GM12865 (cell line): ENCODE measurements around the gene NTRK2.

Experiments used
- DNase-seq: peaks from one replicate; pipeline ENCODE4 v3.0.0; 2010; ENCODE audit warnings: low read depth
- H3K4me3 ChIP-seq: 2 replicates; pipeline ENCODE4 v1.5.1; 2011; ENCODE audit warnings: mild to moderate bottlenecking, low read depth, low read length, control low read depth
- TF ChIP-seq, protein P1 (sequence below): IDR thresholded peaks from 2 replicates; pipeline ENCODE4 v1.5.1; 2011; ENCODE audit warnings: low read length, control low read depth, low read depth, inconsistent platforms; ENCODE audit not compliant: insufficient read depth; ENCODE audit errors: missing control alignments

Gene NTRK2

DNA sequence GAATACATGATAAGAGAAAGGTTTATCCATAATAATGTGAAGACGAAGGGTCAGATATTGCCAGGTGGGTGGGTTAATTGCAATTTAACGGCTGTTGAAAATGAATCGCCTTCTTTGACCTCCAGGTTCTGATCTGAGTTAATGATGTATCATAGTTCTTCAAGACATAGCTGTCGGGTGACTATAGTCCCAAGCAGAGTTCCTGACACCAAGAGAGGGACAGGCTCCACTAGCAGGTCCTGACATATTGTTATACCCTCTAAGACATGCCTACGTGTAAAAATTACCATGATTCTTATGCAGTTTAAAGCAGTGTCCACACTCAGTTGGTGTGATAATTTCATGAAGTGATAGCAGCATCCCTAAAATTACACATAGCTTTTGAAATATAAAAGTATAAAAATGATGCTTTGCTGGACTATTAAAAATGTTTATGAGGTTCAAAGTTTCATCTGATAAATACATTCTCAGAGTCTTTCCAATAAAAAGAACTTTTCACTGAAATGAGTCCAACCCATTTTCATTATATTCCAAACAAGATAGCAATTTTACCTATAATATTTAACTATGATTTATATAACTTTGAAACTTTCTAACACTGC lies 53.0 kb downstream of the NTRK2 start:
- TF ChIP-seq, protein P1, sequence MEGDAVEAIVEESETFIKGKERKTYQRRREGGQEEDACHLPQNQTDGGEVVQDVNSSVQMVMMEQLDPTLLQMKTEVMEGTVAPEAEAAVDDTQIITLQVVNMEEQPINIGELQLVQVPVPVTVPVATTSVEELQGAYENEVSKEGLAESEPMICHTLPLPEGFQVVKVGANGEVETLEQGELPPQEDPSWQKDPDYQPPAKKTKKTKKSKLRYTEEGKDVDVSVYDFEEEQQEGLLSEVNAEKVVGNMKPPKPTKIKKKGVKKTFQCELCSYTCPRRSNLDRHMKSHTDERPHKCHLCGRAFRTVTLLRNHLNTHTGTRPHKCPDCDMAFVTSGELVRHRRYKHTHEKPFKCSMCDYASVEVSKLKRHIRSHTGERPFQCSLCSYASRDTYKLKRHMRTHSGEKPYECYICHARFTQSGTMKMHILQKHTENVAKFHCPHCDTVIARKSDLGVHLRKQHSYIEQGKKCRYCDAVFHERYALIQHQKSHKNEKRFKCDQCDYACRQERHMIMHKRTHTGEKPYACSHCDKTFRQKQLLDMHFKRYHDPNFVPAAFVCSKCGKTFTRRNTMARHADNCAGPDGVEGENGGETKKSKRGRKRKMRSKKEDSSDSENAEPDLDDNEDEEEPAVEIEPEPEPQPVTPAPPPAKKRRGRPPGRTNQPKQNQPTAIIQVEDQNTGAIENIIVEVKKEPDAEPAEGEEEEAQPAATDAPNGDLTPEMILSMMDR, result no peak
- H3K4me3 ChIP-seq, result no peak overlapping the region
- DNase-seq, result no peak

DNA sequence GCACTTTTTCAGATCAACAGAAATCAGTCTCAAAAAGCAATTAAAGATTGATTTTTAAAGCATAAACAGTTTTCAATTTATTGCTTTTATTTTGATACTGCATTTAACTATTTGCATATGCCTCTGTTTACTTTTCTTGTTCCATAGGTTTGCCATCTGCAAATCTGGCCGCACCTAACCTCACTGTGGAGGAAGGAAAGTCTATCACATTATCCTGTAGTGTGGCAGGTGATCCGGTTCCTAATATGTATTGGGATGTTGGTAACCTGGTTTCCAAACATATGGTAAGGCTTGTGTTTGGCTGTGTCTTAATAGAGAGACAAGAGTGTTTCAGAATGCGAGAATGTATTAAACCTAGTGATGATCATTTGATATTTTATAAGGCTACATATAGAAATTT lies 53.9 kb downstream of the NTRK2 start:
- H3K4me3 ChIP-seq, result no peak overlapping the region
- no peak for DNase-seq
- TF ChIP-seq, protein P1, result no peak

DNA sequence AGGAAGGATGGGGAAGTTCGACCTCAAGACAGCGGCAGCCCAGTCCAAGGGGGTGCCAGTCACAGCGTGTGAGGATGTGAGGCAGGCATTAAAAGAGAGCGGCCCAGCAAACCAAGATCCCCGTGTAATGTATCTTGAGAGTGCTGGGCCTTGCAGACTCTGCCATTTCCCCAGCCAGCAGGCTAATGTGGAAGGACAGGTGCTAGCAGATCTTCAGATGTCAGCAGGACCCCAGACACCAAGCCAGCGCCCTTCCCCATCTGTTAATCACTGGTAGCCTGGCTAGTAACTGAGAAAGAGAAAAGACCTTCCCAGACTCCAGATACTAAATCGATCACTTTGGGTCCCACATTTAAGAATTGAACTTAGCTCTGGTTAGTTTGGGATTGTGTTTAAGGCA lies 62.2 kb downstream of the NTRK2 start:
- no peak for DNase-seq
- TF ChIP-seq, protein P1, result no peak
- no peak overlapping the region for H3K4me3 ChIP-seq

DNA sequence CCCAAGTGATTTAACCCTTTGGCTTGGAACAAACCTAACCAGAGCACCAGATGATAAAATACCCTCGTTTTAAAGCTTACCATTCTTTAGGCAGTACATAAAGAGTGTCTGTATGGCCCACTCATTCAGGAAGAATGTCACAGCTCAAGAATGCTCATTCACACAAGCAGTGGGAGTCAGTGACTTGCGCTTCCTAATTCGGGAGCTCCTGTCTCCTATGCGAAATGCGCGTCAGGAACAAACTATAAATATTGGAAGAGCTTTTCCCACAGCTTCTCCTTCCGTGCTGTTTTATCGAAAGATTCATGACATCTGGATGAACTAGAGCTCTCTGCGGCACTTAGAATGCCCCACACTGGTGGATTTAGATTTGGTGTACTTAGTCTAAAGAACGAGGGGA lies 66.6 kb downstream of the NTRK2 start:
- DNase-seq, result no peak
- TF ChIP-seq, protein P1, result no peak
- H3K4me3 ChIP-seq, result no peak overlapping the region

DNA sequence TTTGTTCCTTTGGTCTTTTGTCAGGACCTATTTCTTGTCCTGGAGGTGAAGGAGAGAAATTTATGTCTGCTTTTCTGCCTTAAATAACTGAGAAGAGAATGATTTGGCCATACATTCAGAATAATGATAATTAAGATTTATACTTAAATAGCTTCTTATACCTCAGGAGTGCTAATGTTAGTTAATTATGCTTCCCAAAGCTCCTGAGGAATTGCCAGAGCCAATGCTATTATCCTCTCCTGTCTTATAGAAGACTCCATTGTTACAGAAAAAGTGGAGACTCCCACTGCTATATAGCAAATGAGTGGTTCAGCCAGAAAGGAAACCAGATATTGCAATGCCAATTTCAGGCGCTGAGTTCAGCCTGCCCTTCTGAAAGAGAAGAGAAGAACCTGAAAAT lies 67.0 kb downstream of the NTRK2 start:
- TF ChIP-seq, protein P1, result no peak
- DNase-seq, result no peak
- no peak overlapping the region for H3K4me3 ChIP-seq

DNA sequence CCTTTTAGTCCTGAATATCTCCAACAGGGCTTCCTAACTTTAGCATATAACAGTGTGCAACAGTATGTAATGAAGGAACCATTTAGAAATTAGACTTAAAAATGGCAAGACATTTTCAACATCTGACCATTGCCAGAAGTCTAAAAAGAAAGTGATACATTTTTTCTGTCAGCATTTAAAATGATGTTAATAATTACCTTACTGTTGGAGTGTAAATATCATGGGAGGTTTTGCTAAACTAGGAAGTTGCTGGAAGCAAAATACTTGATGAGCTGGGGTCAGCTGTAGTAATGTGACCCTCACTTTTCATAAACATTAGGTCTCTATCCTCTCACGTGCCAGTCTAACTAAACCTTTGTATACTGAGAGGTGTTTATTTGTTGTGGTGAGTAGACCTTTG lies 68.8 kb downstream of the NTRK2 start:
- H3K4me3 ChIP-seq, result no peak overlapping the region
- TF ChIP-seq, protein P1, result no peak
- no peak for DNase-seq

DNA sequence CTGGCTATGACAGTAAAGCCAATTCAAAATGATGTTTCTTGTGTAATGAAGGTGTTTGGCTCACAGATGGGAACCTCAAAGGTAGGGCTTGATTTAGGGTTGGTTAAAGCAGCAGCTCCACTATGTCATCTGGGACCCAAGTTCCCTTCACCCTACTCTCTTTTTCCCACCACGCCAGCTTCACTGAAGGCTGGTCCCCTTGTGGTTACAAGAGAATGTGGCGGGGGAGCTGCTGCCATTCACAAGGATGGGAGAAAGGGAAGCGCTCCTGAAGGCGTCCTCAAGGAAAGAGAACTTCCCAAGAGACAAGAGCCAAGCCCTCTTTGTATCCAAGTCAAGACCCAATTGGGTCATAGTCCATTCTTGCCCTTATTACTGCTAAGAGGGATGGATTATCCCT lies 72.7 kb downstream of the NTRK2 start:
- no peak for DNase-seq
- TF ChIP-seq, protein P1, result no peak
- H3K4me3 ChIP-seq, result no peak overlapping the region
